Testis (tissue), 3 donors: ENCODE results near the gene SYMPK. TPM values are rescaled to one million over a fixed set of nuclear protein-coding genes. Genes with fewer than 3 reads are reported as not detected.

ENCODE experiments used
- DNase-seq: peaks from one replicate; pipeline ENCODE4 v3.0.0-alpha.2; 2019
- H3K27ac ChIP-seq, 2 donors: fragments of 200-600 bp; sonication (generic); one replicate each; pipeline ENCODE4 v1.5.1; 2019
- H3K27me3 ChIP-seq: fragments of 200-600 bp; sonication (generic); one replicate; pipeline ENCODE4 v1.5.1; 2019
- H3K36me3 ChIP-seq: fragments of 200-600 bp; sonication (generic); one replicate; pipeline ENCODE4 v1.5.1; 2017; ENCODE audit warnings: low read depth; ENCODE audit errors: missing control alignments
- H3K4me1 ChIP-seq: fragments of 200-600 bp; sonication (generic); one replicate; pipeline ENCODE4 v1.5.1; 2019
- H3K4me3 ChIP-seq, 2 donors: fragments of 200-600 bp; sonication (generic); one replicate each; pipeline ENCODE4 v1.5.1; 2017 to 2019
- H3K9me3 ChIP-seq: fragments of 200-600 bp; sonication (generic); one replicate; pipeline ENCODE4 v1.5.1; 2017
- POLR2A ChIP-seq: fragments of 450-650 bp; IDR thresholded peaks from one replicate; pipeline ENCODE4 v1.6.1; 2017; ENCODE audit warnings: antibody characterized with exemption, mild to moderate bottlenecking, moderate library complexity
- WGBS, 2 donors: methylation state at CpG; one replicate each; pipeline ENCODE4 v1.1.5; 2018; 5-methylcytosine and 5-hydroxymethylcytosine counted together
- intact Hi-C: fragments of 100-400 bp; cut with DNase I; formaldehyde crosslinking; loops from one replicate; pipeline ENCODE4 v1.15.1; 2023; ENCODE audit warnings: low total_unique reads
- polyA plus RNA-seq: library from polyadenylated mRNA; stranded (reverse); fragments of 350-450 nt; fragmentation: Illumina TruSeq; extraction: RNeasy Lipid Tissue Mini Kit (QIAGEN cat#74804); gene quantifications from one replicate; pipeline ENCODE4 v1.2.3, GENCODE V29; 2014; ENCODE audit warnings: low read depth, low replicate concordance; ENCODE audit not compliant: insufficient read depth
- total RNA-seq, 2 donors: library from RNA; depleted of rRNA; stranded (reverse); fragments of >200 nt; gene quantifications; one replicate each; pipeline ENCODE4 v1.2.3, GENCODE V29; 2016
- TF ChIP-seq, protein P1 (sequence below), 3 experiments: fragments of 450-650 bp in 2 of 3; fragments of 200-600 bp in 1 of 3; sonication (generic) in 1 of 3; IDR thresholded peaks; one replicate each; pipeline ENCODE4 v1.5.1; 2016 to 2019; ENCODE audit warnings: antibody characterized with exemption in 3 of 3, mild to moderate bottlenecking in 2 of 3, moderate library complexity in 1 of 3

Gene SYMPK
- total and polyA plus RNA-seq, 3 donors from 2014 or later = 123 to 195 (median 142) TPM

DNA sequence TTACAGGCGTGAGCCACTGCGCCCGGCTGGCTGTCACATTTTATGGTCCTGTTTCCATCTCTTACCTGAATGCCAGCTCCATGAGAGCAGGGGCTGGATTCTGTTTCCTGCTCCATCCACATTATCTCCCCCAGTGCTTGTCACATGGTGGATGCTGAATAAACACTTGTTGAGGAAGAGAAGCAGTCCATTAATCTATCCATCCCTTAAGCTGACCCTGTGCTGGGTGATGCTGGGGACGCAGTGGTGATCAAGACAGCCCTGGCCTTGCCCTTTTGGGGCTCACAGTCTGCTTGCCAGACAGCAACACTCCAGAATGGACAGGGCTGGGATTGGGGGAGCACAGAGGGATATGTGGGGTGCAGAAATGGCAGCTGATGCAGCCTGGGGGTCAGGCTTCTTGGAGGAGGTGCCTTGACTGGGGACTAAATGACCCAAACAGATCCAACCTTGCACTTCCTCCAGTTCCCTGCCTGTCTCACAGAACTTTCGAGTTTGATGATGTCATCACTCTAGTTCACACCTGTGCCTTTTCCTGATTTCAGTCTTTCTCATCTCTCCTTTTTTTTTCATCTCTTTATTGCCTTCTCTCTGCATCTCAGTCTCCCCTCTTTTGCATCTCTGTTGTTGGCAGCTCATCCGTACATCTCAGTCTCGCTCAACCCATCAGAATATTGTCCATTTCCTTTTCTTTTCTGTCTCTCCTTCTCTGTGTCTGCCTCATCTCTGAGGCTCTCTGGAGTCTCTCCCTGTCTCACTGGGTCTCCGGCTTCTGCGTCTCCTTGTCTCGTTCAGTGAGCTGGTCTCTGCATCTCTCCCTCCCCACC, 18.3 kb upstream of the SYMPK start:
- Histone ChIP-seq H3K4me1 (peaks cover 41% of the 10 kb centered on the region), H3K27ac (no peak overlapping the region), H3K27me3 (no peaks in the 10 kb centered on the region), H3K4me3 (no peak overlapping the region), H3K36me3 (no peaks in the 10 kb centered on the region), H3K9me3 (no peaks in the 10 kb centered on the region)
- no peak for DNase-seq
- TF ChIP-seq, protein P1, sequence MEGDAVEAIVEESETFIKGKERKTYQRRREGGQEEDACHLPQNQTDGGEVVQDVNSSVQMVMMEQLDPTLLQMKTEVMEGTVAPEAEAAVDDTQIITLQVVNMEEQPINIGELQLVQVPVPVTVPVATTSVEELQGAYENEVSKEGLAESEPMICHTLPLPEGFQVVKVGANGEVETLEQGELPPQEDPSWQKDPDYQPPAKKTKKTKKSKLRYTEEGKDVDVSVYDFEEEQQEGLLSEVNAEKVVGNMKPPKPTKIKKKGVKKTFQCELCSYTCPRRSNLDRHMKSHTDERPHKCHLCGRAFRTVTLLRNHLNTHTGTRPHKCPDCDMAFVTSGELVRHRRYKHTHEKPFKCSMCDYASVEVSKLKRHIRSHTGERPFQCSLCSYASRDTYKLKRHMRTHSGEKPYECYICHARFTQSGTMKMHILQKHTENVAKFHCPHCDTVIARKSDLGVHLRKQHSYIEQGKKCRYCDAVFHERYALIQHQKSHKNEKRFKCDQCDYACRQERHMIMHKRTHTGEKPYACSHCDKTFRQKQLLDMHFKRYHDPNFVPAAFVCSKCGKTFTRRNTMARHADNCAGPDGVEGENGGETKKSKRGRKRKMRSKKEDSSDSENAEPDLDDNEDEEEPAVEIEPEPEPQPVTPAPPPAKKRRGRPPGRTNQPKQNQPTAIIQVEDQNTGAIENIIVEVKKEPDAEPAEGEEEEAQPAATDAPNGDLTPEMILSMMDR (IDR thresholded peaks at IDR 0.05) = no peak
- TF ChIP-seq POLR2A = no peak
- WGBS, 2 donors = 88 to 90% methylated on average over 9 to 10 of the region's 10 CpGs
- intact Hi-C loops = loop anchor here (10.0 kb wide), 1 partner anchor 106 kb away; no protein-coding TSS in a partner anchor

DNA sequence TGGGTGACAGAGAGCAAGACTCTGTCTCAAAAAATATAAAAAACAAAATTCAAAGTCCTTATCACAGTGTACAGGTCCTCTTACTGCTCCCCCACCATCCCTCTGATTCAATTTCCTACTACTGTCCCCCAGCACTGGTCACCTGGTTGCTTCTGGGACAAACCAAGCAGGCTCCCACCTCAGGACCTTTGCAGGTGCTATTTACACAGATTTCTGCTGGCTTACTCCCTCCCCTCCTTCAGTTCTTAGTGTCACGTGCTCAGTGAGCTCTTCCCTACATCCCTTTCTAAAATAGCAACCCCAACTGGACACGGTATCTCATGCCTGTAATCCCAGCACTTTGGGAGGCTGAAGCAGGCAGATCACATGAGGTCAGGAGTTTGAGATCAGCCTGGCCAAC, 17.0 kb upstream of the SYMPK start:
- H3K4me1 ChIP-seq = peaks cover 38% of the 10 kb centered on the region
- DNase-seq = no peak
- H3K9me3 ChIP-seq = no peaks in the 10 kb centered on the region
- H3K4me3 ChIP-seq = no peak overlapping the region
- intact Hi-C loops = loop anchor here (10.0 kb wide), 1 partner anchor 105 kb away; no protein-coding TSS in a partner anchor
- H3K36me3 ChIP-seq = no peaks in the 10 kb centered on the region
- WGBS, 2 donors = 89% methylated on average over 2 of the region's 2 CpGs
- TF ChIP-seq, protein P1 (IDR thresholded peaks at IDR 0.05) = no peak
- TF ChIP-seq POLR2A = no peak
- no peaks in the 10 kb centered on the region for H3K27me3 ChIP-seq
- no peak overlapping the region for H3K27ac ChIP-seq

DNA sequence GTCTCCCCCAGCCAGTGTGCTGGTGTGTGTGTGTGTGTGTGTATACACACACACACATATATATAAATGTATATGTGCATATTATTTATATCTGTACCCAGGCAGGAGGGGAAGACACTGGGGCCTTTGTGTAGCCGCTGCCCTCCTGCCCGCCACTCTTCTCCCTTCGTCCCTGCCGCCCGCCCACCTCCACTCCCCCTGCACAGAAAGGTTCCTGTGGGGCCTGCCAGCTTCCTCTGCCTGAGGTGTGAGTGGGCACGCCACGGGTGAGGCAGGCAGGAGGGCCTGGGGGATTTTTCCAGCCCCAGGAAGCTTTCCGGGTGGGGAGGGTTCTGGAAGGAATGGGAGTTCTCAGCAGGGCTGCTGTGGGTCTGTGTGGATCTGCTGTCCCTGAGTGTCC, 16.1 kb upstream of the SYMPK start:
- no peak overlapping the region for H3K27ac ChIP-seq
- H3K36me3 ChIP-seq = no peaks in the 10 kb centered on the region
- H3K4me1 ChIP-seq = peaks cover 29% of the 10 kb centered on the region
- 63 to 69% methylated on average over 8 of the region's 8 CpGs for WGBS, 2 donors
- H3K4me3 ChIP-seq = no peak overlapping the region
- intact Hi-C loops = no loop called here
- no peak for DNase-seq
- no peaks in the 10 kb centered on the region for H3K9me3 ChIP-seq
- no peak for TF ChIP-seq POLR2A
- TF ChIP-seq, protein P1 (IDR thresholded peaks at IDR 0.05) = no peak
- H3K27me3 ChIP-seq = no peaks in the 10 kb centered on the region

DNA sequence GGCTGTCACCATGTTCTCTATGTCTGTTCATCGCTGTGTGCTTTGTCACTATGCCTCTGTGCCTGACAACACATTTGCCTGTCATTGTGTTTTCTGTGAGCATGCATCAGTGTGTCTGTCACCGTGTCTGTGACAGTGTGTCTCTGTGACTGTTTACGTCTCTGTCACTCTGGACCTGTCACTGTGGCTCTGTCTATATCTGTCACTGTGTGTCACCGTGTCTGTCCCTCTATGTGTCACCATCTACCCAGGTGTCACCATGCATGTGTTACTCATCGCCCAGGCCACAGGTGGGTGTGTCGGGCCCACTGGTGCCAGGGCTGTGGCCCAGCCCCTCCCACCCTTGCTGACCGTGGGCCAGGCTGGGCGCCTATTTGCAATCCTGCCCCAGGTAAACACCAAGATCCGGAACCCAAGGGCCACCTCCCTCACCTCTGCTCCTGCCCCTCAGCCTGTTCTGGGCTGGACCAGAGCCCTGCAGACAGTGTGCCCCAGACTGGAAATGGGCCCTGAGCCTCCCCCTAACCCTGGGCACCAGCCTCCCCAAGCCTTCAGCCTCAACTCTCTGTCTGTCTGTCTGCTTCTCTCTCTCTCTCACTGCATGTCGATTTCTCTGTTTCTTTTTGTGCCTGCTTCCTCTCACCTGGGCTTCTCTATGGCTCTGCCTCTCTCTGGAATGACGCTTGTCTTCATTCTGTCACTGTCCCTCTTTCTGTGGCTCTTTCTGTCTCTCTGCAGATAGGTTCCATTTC, 15.3 kb upstream of the SYMPK start:
- no peaks in the 10 kb centered on the region for H3K36me3 ChIP-seq
- H3K4me3 ChIP-seq = no peak overlapping the region
- H3K4me1 ChIP-seq = peaks cover 20% of the 10 kb centered on the region
- no peak for TF ChIP-seq POLR2A
- TF ChIP-seq, protein P1 (IDR thresholded peaks at IDR 0.05) = no peak
- no peaks in the 10 kb centered on the region for H3K27me3 ChIP-seq
- H3K9me3 ChIP-seq = no peaks in the 10 kb centered on the region
- 82 to 88% methylated on average over 11 of the region's 11 CpGs for WGBS, 2 donors
- no peak overlapping the region for H3K27ac ChIP-seq
- DNase-seq = no peak
- intact Hi-C loops = no loop called here
